BE2C (cell line): ENCODE data around the gene CABLES2.

Experiments used
- DNase-seq: peaks from one replicate; pipeline ENCODE4 v3.0.0-alpha.2; 2020
- H3K27me3 ChIP-seq: fragments of 250-450 bp; sonication (Bioruptor Pico); 2 replicates; pipeline ENCODE4 v1.5.1; 2020; ENCODE audit warnings: mild to moderate bottlenecking
- H3K36me3 ChIP-seq: fragments of 250-450 bp; sonication (Bioruptor Pico); 2 replicates; pipeline ENCODE4 v1.5.1; 2020; ENCODE audit warnings: mild to moderate bottlenecking
- H3K4me1 ChIP-seq: fragments of 250-450 bp; sonication (Bioruptor Pico); 2 replicates; pipeline ENCODE4 v1.5.1; 2020
- H3K4me3 ChIP-seq: 2 replicates; pipeline ENCODE4 v1.5.1; 2011; ENCODE audit warnings: low read depth, low read length
- H3K9me3 ChIP-seq: fragments of 250-450 bp; sonication (Bioruptor Pico); 2 replicates; pipeline ENCODE4 v1.5.1; 2020
- CTCF ChIP-seq: IDR thresholded peaks from 2 replicates; pipeline ENCODE4 v1.5.1; 2012; ENCODE audit warnings: mild to moderate bottlenecking, low read depth, low read length

Gene CABLES2

DNA sequence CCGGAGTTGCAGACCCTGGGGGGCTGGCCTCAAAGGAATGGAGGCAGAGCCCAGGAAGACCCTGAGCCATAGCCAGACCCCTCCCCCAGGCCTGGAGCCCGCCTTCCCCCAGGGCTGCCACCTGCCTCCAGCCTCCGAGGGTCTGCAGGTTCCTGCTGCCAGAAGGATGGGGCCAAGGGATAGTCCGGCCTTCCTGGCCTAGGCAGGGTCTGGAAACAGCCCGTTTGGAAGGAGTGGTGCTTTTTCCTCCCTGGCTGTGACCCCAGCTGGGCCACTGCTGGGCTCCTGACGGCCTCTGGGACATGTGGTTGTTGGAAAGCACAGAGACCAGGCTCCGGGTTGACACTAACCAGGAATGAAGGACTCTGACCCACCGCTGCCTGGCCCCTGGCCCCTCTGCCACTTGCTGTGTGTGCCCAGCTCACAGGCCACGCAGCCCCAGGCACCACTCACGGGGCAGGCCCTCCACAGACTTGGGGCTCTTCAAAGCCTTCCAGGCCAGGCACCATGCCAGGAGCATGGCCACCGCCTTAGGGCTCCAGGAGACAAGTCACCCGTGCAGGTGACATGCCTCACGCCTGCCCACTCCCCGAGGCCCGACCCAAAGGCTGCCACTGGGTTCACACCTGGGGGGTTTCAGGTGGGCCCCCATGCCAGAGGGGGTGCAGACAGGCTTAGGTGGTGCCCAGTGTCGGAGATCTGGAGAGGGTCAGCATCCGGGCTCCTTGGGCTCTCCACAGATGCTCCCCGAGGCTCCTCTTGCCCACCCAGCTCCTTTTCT is 36.1 kb downstream of the CABLES2 start:
- Histone ChIP-seq H3K27me3 (peaks cover 3% of the 10 kb centered on the region; the same call in 1 of the 2 replicates), H3K36me3 (no peaks in the 10 kb centered on the region), H3K4me3 (no peak overlapping the region), H3K4me1 (peaks cover 23% of the 10 kb centered on the region), H3K9me3 (no peaks in the 10 kb centered on the region)
- DNase-seq, result no peak
- no peak for TF ChIP-seq CTCF

DNA sequence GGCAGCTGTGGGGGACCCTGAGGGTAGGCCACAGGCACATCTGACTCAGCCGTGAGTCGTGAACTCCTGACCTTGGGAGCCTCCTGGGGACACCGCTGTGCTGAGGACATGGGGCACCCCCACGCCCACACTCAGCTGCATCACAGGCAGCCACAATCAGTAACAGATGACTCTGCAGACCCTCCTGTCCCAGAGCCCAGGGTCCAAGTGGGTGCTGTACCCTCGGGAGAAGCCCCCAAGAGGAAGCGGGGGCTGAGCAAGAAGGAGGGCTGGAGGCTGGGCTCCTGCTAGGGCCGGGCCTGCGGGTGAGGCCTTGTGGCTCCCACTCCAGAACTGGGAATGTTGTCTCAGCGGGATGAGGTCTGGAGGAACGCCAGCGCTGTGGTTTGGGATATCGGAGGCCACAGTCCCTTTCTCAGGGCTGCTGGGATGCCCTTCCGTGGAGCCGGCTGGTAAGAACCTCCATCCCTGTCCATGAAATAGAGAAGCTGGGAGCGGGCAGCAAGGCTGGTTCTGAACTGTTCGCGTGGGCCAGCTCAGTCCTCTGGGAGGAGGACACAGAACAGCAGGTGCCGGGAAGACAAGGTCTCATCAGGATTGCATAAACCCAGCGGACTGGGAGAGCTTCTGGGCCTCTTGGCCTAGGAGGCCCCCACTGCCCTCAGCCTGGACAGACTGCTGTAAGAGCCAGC is 36.8 kb downstream of the CABLES2 start:
- no peak for DNase-seq

GRCh38 chr20:62369815-62370114 is 37.3 kb downstream of the CABLES2 start:
- H3K4me3 ChIP-seq, result no peak overlapping the region
- H3K4me1 ChIP-seq, result peaks cover 25% of the 10 kb centered on the region
- no peaks in the 10 kb centered on the region for H3K9me3 ChIP-seq
- TF ChIP-seq CTCF, result no peak
- H3K27me3 ChIP-seq, result peaks cover 3% of the 10 kb centered on the region; the same call in 1 of the 2 replicates
- DNase-seq, result no peak
- no peaks in the 10 kb centered on the region for H3K36me3 ChIP-seq

More for the DNA sequence above, 36.8 kb downstream of the CABLES2 start:
- Histone ChIP-seq H3K4me1 (peaks cover 24% of the 10 kb centered on the region), H3K4me3 (no peak overlapping the region), H3K9me3 (no peaks in the 10 kb centered on the region), H3K27me3 (peaks cover 3% of the 10 kb centered on the region; the same call in 1 of the 2 replicates), H3K36me3 (no peaks in the 10 kb centered on the region)
- no peak for TF ChIP-seq CTCF

DNA sequence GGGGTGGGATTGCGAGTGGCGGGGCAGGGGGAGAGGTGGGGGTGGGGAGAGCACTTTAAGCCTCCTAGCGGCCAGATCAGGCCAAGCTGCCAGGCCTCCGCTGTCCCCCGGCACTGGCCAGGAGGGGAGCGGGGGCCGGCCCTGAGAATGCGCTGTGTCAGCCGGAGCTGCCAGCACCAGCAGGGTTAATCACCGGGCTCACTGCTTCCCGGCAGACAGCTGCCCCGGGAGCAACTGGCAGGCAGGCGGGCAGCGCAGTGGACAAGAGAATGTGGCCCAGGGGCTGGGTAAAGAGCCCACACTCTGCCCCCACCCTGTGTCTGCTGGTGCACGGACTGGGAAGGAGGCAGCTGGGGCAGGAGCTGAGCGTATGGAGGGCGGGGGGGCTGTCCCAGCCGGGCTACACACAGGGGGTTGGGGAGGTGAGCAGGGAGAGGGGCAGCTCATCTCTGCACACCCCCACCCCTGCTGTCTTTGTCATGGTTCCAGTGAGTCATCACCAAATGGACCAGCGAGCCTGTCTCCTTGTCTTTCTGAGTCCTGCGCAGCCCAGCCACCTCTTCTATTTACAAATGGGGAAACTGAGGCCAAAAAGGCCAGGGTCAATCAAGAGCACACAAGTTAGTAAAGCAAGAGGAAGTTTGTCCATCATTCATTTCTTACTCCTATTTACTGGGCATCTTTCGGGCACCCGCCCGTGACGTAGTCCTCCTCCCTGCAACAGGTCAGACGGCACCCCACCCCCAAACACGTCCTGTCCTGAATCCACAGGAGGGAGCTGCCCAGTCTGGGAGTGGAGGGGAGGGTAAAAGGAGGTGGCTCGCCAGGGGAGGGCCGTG is 37.9 kb downstream of the CABLES2 start:
- peaks cover 28% of the 10 kb centered on the region for H3K4me1 ChIP-seq
- H3K9me3 ChIP-seq, result no peaks in the 10 kb centered on the region
- DNase-seq, result peak; percentile 66
- peak overlapping the region; percentile 52 for H3K4me3 ChIP-seq
- H3K27me3 ChIP-seq, result peaks cover 3% of the 10 kb centered on the region; the same call in 1 of the 2 replicates
- TF ChIP-seq CTCF, result peak; percentile 34
- H3K36me3 ChIP-seq, result no peaks in the 10 kb centered on the region

GRCh38 chr20:62368392-62368975 is 38.6 kb downstream of the CABLES2 start:
- Histone ChIP-seq H3K4me1 (peaks cover 29% of the 10 kb centered on the region), H3K9me3 (no peaks in the 10 kb centered on the region), H3K36me3 (no peaks in the 10 kb centered on the region), H3K27me3 (peaks cover 3% of the 10 kb centered on the region; the same call in 1 of the 2 replicates), H3K4me3 (peak overlapping the region; percentile 52)
- TF ChIP-seq CTCF, result no peak
- peak; percentile 56 for DNase-seq
